Stimulated activated CD4-positive, alpha-beta T cell treated with anti-CD3 and anti-CD28 coated beads, Interleukin-1b, Interleukin-23, amount 100 ng/mL, for 48 hours (primary cell): Measurements from ENCODE around the gene PALM.
"Not testable (repeated sequence)": the region's sequence is repeated elsewhere in the genome, so short reads cannot be mapped to it uniquely, and the experiment has no call there.

Source experiments
- DNase-seq: peaks from one replicate; pipeline ENCODE4 v3.0.0-alpha.2; 2020

The PALM gene, protein sequence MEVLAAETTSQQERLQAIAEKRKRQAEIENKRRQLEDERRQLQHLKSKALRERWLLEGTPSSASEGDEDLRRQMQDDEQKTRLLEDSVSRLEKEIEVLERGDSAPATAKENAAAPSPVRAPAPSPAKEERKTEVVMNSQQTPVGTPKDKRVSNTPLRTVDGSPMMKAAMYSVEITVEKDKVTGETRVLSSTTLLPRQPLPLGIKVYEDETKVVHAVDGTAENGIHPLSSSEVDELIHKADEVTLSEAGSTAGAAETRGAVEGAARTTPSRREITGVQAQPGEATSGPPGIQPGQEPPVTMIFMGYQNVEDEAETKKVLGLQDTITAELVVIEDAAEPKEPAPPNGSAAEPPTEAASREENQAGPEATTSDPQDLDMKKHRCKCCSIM

DNA sequence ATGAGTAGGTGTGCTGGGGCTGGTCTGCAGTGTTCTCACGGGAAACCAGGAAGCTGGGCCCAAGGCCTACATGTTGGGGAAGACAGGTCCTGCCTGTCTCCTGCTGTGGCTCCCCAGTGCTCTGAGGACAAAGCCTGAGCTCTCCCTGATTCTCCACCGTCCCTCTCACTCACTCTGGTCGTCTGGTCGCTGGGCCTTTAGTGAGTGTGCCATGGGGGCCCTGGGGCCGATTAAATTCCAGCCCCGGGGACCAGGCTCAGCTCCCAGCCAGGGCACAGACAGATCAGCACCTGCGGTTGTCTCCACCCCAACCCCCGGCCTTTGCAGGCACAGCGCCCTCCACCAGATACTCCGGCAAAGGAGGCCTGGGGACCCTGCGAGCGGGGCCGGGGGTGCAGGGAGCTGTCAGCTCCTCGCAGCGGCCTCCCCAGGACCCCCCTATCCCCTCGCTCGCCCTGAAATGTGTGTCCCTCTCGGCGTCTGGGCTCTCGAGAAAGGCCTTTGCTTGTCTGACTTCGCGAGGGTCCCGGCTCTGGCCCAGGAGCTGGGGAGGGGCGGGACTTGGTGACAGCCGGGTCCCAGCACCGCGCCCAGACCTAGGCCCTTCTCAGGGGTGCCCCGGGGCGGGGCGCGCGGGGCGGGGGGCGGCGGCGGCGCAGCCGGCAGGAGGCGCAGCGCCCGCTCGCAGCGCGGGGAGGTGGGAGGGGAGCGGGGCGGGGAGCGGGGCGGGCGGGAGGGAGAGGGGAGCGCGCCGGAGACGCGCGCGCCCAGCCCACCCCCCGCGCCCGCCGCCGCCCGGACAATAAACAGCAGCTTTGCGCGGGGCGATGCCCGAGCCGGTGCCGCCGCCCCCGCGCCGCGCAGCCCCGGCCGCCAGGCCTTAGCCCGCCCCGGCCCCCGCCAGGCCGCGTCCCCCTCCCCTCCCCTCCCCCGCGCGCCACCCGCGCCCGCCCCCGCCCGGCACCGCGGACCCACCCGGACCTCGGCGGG is at the start of gene PALM:
TSS of gene PALM (plus strand) at position 782 of the 990 bp plus-strand sequence. CDS start 212 bp downstream, outside the sequence.
- DNase-seq = no peak

DNA sequence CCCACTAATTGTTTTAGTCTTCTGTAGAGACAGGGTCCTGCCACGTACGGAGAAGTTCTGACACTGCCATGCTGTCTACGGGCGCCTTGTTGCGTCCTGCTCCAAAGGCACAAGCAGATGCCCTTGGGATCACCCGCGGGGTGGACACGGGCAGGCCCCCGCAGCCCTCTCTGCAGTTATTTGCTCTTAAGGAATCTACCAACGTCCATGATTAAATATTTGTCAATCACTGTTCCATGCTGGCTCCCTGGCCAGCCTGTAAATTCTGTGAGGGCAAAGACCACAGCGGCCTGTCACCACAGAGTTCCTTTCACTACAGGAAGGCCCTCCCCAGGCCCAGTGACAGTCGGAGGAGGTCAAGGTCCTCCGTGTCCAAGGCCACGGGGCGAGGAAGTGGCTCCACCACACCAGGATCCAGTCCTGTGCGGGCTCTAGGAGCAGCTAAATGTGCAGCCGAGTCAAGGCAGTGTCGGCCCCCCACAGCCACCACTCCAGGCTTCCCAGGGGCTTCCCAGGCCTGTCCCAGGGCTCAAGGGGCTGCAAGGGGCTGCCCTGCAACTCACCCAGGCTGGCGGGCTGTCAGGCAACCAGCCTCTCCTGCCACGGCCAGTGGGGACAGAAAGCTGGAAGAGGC is 47.8 kb upstream of the PALM start:
- DNase-seq = no peak

GRCh38 chr19:661427-662196 is 47.1 kb upstream of the PALM start:
- DNase-seq = peak; percentile 64

- DNase-seq = peak; percentile 77
These were observed 46.4 kb upstream of the PALM start for GRCh38 chr19:662207-662961.

DNA sequence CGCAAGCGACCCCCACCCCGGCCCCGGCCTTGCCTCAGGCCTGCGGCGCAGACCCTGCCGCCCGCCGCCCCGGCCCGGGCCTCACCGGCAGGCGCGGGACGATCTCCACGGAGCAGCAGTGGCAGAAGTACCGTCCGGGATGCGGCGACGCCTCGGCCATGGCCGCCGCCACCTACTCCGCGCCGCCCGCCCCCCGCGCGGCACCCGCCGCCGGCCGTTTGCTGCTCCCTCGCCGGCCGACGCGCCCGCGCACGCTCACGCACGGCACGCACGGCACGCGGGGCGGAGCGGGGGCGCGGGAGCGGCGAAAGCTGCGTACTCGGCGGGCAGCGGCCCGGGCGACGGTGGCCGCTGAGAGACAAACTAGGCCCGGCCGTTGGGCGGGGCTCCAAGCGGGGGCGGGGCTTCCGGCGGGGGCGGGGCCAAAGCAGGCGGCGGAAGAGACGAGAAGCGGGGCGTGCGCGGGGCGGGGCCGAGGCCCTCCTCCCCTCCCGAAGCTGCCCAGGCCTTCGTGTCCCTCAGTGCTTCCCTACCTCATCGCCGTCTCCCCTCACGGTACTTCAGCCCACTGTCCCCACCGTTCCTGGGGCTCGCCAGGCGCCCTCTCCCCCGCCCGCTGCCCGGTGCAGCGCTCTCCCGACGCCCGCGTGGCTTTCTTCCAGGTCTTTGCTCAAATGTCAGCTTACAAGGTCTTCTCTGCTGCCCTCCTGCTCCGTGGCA is 45.6 kb upstream of the PALM start, which contains the start of gene RNF126:
TSS of gene RNF126 (minus strand) at position 253 of the 720 bp plus-strand sequence. CDS start at position 160, 93 bp downstream.
- peak; percentile 92 for DNase-seq

- DNase-seq = no peak
These were observed 45.0 kb upstream of the PALM start for GRCh38 chr19:663682-664117.

DNA sequence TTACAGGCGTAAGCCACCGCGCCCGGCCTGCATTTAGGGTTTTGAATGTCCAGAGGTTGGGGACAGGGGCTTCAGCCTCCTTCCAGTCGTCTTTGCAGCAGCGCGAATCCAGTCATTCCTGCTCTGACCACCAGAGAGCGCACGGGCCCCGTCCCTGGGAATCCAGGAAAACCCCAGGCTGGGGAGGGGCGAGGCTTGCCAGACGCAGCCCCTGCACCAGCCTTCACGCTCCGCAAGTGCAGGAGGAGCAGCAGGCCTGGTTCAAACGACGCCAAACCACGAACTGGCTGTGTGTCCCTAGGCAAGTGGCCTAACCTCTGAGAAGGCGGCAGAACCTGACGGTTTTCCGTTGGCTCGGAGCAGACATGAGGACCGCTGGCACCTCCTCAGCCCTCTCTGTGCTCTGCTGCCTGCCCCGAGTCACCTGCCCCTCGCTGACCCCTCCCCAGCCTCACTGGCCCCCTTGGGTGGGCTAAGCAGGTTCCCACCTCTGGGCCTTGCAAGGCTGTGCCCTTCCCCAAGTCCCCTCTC is 43.8 kb upstream of the PALM start:
- DNase-seq = peak; percentile 80

GRCh38 chr19:666985-667573 is 41.7 kb upstream of the PALM start:
- DNase-seq = not testable (repeated sequence)

DNA sequence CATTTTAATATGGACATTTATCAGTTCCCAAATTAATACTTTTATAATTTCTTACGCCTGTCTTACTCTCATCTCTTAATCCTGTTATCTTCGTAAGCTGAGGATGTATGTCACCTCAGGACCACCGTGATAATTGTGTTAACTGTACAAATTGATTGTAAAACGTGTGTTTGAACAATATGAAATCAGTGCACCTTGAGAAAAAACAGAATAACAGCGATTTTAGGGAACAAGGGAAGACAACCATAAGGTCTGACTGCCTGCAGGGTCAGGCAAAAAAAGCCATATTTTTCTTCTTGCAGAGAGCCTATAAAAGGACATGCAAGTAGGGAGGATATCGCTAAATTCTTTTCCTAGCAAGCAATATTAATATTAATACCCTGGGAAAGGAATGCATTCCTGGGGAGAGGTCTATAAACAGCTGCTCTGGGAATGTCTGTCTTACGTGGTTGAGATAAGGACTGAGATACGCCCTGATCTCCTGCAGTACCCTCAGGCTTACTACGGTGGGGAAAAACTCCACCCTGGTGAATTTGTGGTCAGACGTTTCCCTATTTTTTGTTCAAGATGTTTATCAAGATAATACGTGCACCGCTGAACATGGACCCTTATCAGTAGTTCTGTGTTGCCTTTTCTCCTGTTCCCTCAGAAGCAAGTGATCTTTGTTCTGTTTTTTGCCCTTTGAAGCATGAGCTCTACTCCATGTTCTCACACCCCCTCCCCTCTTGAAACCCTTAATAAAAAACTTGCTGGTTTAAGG is 39.9 kb upstream of the PALM start:
- DNase-seq = not testable (repeated sequence)

- no peak for DNase-seq
These were observed 38.1 kb upstream of the PALM start for GRCh38 chr19:670609-671075.

GRCh38 chr19:674282-675151 is 34.2 kb upstream of the PALM start:
- DNase-seq = no peak

DNA sequence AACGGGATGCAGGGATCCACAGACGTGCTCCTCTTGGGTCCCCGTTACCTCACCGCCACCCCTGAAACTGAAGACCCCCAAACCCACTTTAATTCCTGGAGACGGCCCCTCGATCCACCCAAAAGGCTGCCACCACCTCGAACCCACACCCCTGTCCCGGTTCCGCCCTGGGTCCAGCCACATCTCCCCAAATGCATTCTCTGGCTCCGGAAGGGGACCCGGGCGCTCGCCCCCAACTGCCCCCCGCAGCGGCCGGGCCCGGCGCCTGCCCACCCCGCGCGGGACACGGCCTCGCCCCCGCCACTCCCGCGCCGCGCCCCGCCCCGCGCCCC is 32.8 kb upstream of the PALM start:
- no peak for DNase-seq

- DNase-seq = no peak
These were observed 32.2 kb upstream of the PALM start, which contains the start of gene FSTL3 for GRCh38 chr19:676339-677105. Gene FSTL3, plus strand, starts transcription at chr19:676392. Its CDS starts 32 bp downstream, at chr19:676424.

- DNase-seq = no peak
These were observed 31.5 kb upstream of the PALM start for GRCh38 chr19:677201-677600.

- no peak for DNase-seq
These were observed 30.9 kb upstream of the PALM start for GRCh38 chr19:677601-678436.

DNA sequence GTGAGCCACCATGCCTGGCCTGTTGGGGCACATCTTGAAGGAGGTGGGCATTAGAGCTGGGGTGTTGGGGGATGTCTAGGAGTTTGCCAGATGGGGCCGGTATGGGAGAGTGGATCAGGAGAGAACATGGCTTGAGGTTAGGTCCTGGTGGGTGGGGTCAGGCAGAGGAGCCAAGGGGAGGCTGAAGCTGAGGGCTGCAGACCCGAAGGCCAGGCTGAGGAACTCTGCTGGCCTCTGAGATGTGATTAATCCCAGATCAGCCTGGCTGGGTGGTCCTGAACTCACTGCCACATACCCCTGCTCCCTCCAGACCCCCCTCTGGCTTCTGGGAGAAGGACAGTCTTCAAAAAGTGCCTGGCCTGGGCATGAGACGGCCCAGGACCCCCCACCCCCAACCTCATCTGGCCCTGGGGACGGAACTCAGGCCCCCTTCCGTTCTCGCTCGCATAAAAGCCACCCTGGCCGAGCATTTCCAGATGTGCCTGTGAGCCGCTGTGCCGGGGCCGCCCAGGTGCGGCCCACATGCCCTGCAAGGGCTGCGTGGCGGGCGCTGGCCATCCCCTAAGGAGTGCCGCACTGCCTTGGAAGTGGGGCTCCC is 29.8 kb upstream of the PALM start:
- DNase-seq = no peak
